CD4-positive, alpha-beta T cell (primary cell): Measurements from ENCODE around the gene DNAH2. TPM values are rescaled to one million over a fixed set of nuclear protein-coding genes. Genes with fewer than 3 reads are reported as not detected.

Source experiments
- ATAC-seq: fragments of 200-7000 bp; cut with Tn5 transposase; one replicate; pipeline ENCODE4 v1.10.0; 2022; ENCODE audit warnings: mild to moderate bottlenecking; ENCODE audit not compliant: poor library complexity
- CTCF ChIA-PET: fragments of 350-600 bp; sonication (Branson Sonifier 250); formaldehyde crosslinking; loops from one replicate; lab custom pipeline; 2021; ENCODE audit warnings: antibody characterized with exemption, inconsistent platforms; lab: Charles Lee
- POLR2A ChIA-PET: fragments of 350-600 bp; sonication (Branson Sonifier 250); formaldehyde crosslinking; loops from one replicate; lab custom pipeline; 2021; ENCODE audit warnings: antibody characterized with exemption, inconsistent platforms; lab: Charles Lee
- DNase-seq, 14 experiments: peaks; one replicate each; pipeline ENCODE4 v3.0.0-alpha.2; 2013 to 2020; ENCODE audit warnings: mixed read lengths in 2 of 14
- H3K27ac ChIP-seq, 2 donors: one replicate each; pipeline versions ENCODE4 v1.5.1 to v1.7.0; 2013; ENCODE audit warnings: low read length in 2 of 2, low read depth in 1 of 2, mild to moderate bottlenecking in 1 of 2
- H3K27me3 ChIP-seq, 2 experiments: 1 replicate in 1 of 2; 2 replicates in 1 of 2; pipeline versions ENCODE4 v1.6.1 to v1.7.0; 2013; ENCODE audit warnings: low read length in 2 of 2, control low read depth in 1 of 2, mild to moderate bottlenecking in 1 of 2, moderate library complexity in 1 of 2; ENCODE audit not compliant: insufficient read depth in 2 of 2, control insufficient read depth in 1 of 2
- H3K36me3 ChIP-seq: one replicate; pipeline ENCODE4 v1.6.1; 2013; ENCODE audit warnings: low read length, control low read depth; ENCODE audit not compliant: insufficient read depth
- H3K4me1 ChIP-seq: one replicate; pipeline ENCODE4 v1.6.1; 2013; ENCODE audit warnings: low read length, control low read depth; ENCODE audit not compliant: insufficient read depth
- H3K4me3 ChIP-seq: one replicate; pipeline ENCODE4 v1.5.1; 2013; ENCODE audit warnings: mild to moderate bottlenecking, low read length, moderate library complexity
- H3K9me3 ChIP-seq, 2 experiments: 1 replicate in 1 of 2; 2 replicates in 1 of 2; pipeline versions ENCODE4 v1.6.1 to v1.7.0; 2013; ENCODE audit warnings: low read length in 2 of 2, mild to moderate bottlenecking in 2 of 2, control low read depth in 1 of 2, moderate library complexity in 1 of 2; ENCODE audit not compliant: control insufficient read depth in 1 of 2, insufficient read depth in 1 of 2
- H3K27ac Mint-ChIP-seq: one replicate; pipeline ENCODE4 v1.8.0; 2020; ENCODE audit warnings: mixed read lengths
- H3K27me3 Mint-ChIP-seq: one replicate; pipeline ENCODE4 v1.8.0; 2021; ENCODE audit warnings: mixed read lengths
- H3K36me3 Mint-ChIP-seq: one replicate; pipeline ENCODE4 v1.8.0; 2021; ENCODE audit warnings: low read depth, mixed read lengths
- H3K4me1 Mint-ChIP-seq: one replicate; pipeline ENCODE4 v1.8.0; 2021; ENCODE audit warnings: low read depth, mixed read lengths
- H3K4me3 Mint-ChIP-seq: one replicate; pipeline ENCODE4 v1.8.0; 2020; ENCODE audit warnings: mild to moderate bottlenecking, mixed read lengths
- H3K9me3 Mint-ChIP-seq: one replicate; pipeline ENCODE4 v1.8.0; 2020; ENCODE audit warnings: mixed read lengths
- CTCF ChIP-seq: fragments of 200-600 bp; IDR thresholded peaks from one replicate; pipeline ENCODE4 v1.8.0; 2022; ENCODE audit warnings: antibody characterized with exemption, mild to moderate bottlenecking
- intact Hi-C, 2 experiments: fragments of 100-400 bp; cut with DNase I in 1 of 2; cut with micrococcal nuclease in 1 of 2; formaldehyde crosslinking; loops; one replicate each; pipeline versions ENCODE4 v1.15.1 to v1.9.0; 2023 to 2025; cut with DNase I, micrococcal nuclease
- total RNA-seq, 174 experiments: library from RNA in 2 of 174; stranded (reverse) in 2 of 174; gene quantifications; one replicate each; pipeline ENCODE4 v1.2.3 and lab custom pipeline; 2021 to 2026

The DNAH2 gene
- total RNA-seq, 2 experiments from 2014 or later, result not detected

DNA sequence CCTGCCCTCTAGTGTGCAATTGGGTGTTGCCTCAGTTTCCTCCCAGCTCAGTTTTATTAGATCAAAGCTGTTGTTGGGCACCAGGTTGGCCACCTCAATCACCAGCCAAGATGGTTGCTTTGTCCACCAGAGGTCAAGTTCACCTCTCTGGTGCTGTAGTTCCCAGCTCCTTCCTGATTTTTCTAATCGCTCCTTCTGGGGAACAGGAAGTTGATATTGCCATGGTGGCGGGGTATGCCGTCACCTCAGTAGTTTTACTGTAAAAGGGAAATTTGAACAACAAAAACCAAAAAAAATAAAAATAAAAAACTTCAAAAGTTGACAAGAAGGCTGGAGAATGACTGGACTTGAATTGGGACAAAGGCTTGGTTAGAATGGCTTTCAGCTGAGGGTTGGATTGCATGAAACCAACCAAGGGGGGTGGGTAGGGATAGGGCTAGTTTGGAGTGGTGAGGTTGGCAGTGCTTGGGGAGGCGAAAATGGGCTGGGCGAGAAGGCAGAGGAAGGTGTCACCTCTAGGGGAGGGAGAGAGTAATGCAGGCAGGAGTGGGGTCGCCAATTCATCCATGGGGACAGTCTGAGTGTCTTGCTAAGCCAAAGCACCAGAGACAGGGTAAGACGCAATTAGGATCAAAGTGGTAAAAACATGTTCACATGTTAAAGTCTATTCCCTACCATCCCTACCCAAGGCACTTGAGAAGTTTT, 6.3 kb upstream of the DNAH2 start:
- peaks cover 15% of the 10 kb centered on the region for H3K4me1 Mint-ChIP-seq
- intact Hi-C loops, result no loop called here
- H3K4me3 Mint-ChIP-seq, result no peak overlapping the region
- DNase-seq, result no peak
- Histone ChIP-seq H3K4me3 (no peak overlapping the region), H3K27ac (no peak overlapping the region), H3K27me3 (peaks cover 43 to 51% of the 10 kb centered on the region in 2 experiments), H3K9me3 (no peaks in the 10 kb centered on the region), H3K4me1 (peaks cover 6% of the 10 kb centered on the region), H3K36me3 (no peaks in the 10 kb centered on the region)
- H3K27ac Mint-ChIP-seq, result no peak overlapping the region
- no peak for ATAC-seq
- peaks cover 82% of the 10 kb centered on the region for H3K27me3 Mint-ChIP-seq
- CTCF ChIA-PET, result interaction anchor here (1.5 kb wide), 1 partner anchor 23 kb away, joined by 3 read pairs; no protein-coding TSS in a partner anchor
- POLR2A ChIA-PET, result no interaction called here
- no peaks in the 10 kb centered on the region for H3K36me3 Mint-ChIP-seq
- no peaks in the 10 kb centered on the region for H3K9me3 Mint-ChIP-seq
- no peak for TF ChIP-seq CTCF

DNA sequence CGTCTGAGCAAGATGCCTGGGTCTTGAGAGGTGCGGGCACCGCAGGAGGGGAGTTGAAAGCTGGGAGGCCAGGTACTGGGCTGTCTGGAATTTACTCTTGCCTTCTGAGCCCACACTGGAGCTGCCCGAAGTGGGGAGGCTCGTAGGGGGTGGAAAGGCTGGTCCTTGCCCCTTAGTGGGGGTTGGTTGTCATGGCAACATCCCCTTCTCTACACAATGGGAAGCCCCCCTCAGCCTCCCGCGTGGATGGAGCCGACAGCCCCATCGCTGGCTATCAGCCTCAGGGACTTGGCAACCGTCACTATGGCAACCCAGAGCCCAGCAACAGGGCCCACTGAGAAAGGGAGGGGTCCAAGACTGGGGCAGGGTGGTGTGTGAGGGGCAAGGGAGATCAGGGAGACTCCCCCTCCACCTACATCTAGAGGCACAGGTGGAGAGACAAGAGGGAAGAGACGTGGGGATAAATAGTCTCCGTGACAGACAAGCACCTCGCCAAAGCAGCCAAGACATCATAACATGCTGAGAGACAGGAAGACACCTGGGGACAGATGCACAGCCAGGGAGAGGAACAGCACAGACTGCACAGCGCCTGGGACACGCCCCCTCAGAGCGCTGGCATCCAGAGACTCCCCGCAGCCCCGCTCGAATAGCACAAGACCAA, 5.3 kb upstream of the DNAH2 start:
- H3K4me3 Mint-ChIP-seq, result no peak overlapping the region
- no peaks in the 10 kb centered on the region for H3K9me3 Mint-ChIP-seq
- no peak overlapping the region for H3K4me3 ChIP-seq
- ChIA-PET POLR2A (no interaction called here), CTCF (no interaction called here)
- peaks cover 82% of the 10 kb centered on the region for H3K27me3 Mint-ChIP-seq
- H3K4me1 Mint-ChIP-seq, result peaks cover 22% of the 10 kb centered on the region
- no peak for TF ChIP-seq CTCF
- no peaks in the 10 kb centered on the region for H3K36me3 Mint-ChIP-seq
- intact Hi-C loops, result no loop called here
- H3K27ac ChIP-seq, result no peak overlapping the region
- peaks cover 15% of the 10 kb centered on the region for H3K4me1 ChIP-seq
- no peak overlapping the region for H3K27ac Mint-ChIP-seq
- ATAC-seq (peak; percentile 61), DNase-seq (peak in 1 of 14 experiments; percentile 26)
- peaks cover 0 to 7% of the 10 kb centered on the region in 2 experiments for H3K9me3 ChIP-seq
- peaks cover 49 to 51% of the 10 kb centered on the region in 2 experiments for H3K27me3 ChIP-seq
- H3K36me3 ChIP-seq, result no peaks in the 10 kb centered on the region

- CTCF ChIA-PET, result no interaction called here
- Histone ChIP-seq H3K4me3 (no peak overlapping the region), H3K4me1 (peaks cover 27% of the 10 kb centered on the region), H3K27me3 (peaks cover 51 to 56% of the 10 kb centered on the region in 2 experiments), H3K36me3 (no peaks in the 10 kb centered on the region), H3K9me3 (peaks cover 0 to 10% of the 10 kb centered on the region in 2 experiments), H3K27ac (no peak overlapping the region)
- no peak for TF ChIP-seq CTCF
- POLR2A ChIA-PET, result interaction anchor here (0.6 kb wide), 1 partner anchor 239 kb away, joined by 3 read pairs; no protein-coding TSS in a partner anchor
- peaks cover 37% of the 10 kb centered on the region for H3K4me1 Mint-ChIP-seq
- H3K4me3 Mint-ChIP-seq, result no peak overlapping the region
- no peaks in the 10 kb centered on the region for H3K36me3 Mint-ChIP-seq
- intact Hi-C loops, result no loop called here
- H3K27me3 Mint-ChIP-seq, result peaks cover 87% of the 10 kb centered on the region
- ATAC-seq, result no peak
- H3K27ac Mint-ChIP-seq, result no peak overlapping the region
- no peaks in the 10 kb centered on the region for H3K9me3 Mint-ChIP-seq
- no peak for DNase-seq
Measured at GRCh38 chr17:7713782-7714181, 3.8 kb upstream of the DNAH2 start.
